Mononuclear cell (primary cell): ENCODE data around the gene LRP1B. TPM values are rescaled to one million over a fixed set of nuclear protein-coding genes. Genes with fewer than 3 reads are reported as not detected.
"Not testable (repeated sequence)": the region's sequence is repeated elsewhere in the genome, so short reads cannot be mapped to it uniquely, and the experiment has no call there.

Experiments used
- H3K27me3 ChIP-seq: 2 replicates; pipeline ENCODE4 v1.6.0; 2011; ENCODE audit warnings: low read length, control low read depth; ENCODE audit not compliant: insufficient read depth
- H3K4me1 ChIP-seq: 2 replicates; pipeline ENCODE4 v1.5.1; 2011; ENCODE audit warnings: mild to moderate bottlenecking, low read length, control low read depth; ENCODE audit not compliant: insufficient read depth
- H3K4me3 ChIP-seq: 2 replicates; pipeline ENCODE4 v1.5.1; 2011; ENCODE audit warnings: mild to moderate bottlenecking, low read length, moderate library complexity
- H3K9me3 ChIP-seq: 2 replicates; pipeline ENCODE4 v1.5.1; 2011; ENCODE audit warnings: low read depth, mild to moderate bottlenecking, control low read depth, low read length
- total RNA-seq: library from RNA; depleted of rRNA; stranded (reverse); fragments of >200 nt; gene quantifications from one replicate; pipeline ENCODE4 v1.2.3, GENCODE V29; 2012

The LRP1B gene
- total RNA-seq, 1 donor, result under 0.01 TPM

DNA sequence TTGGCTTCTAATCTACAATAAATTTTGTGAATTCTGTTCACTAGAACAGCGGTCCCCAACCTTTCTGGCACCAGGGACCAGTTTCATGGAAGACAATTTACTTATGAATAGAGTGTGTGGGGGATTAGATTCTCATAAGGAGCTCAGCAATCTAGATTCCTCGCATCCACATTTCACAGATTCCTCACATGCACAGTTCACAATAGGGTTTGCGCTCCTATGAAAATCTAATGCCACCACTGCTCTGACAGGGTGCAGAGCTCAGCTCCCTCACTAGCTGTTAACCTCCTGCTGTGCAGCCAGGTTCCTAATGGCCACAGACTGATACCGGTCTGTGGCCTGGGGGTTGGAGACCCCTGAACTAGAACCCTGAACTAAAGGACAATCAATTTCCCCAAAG lies 1782.0 kb downstream of the LRP1B start:
- Histone ChIP-seq H3K4me1 (no peaks in the 10 kb centered on the region), H3K9me3 (no peaks in the 10 kb centered on the region), H3K4me3 (no peak overlapping the region), H3K27me3 (no peaks in the 10 kb centered on the region)

- H3K27me3 ChIP-seq, result no peaks in the 10 kb centered on the region
- no peak overlapping the region for H3K4me3 ChIP-seq
- H3K4me1 ChIP-seq, result no peaks in the 10 kb centered on the region
- no peaks in the 10 kb centered on the region for H3K9me3 ChIP-seq
These were observed 1786.0 kb downstream of the LRP1B start for GRCh38 chr2:140344838-140345237.

- not testable (repeated sequence) for H3K4me1 ChIP-seq, H3K4me3 ChIP-seq, H3K27me3 ChIP-seq, H3K9me3 ChIP-seq
These were observed 1786.5 kb downstream of the LRP1B start for GRCh38 chr2:140344266-140344665.

GRCh38 chr2:140338795-140339194 lies 1792.0 kb downstream of the LRP1B start:
- Histone ChIP-seq H3K9me3 (no peaks in the 10 kb centered on the region), H3K27me3 (no peaks in the 10 kb centered on the region), H3K4me3 (no peak overlapping the region), H3K4me1 (no peaks in the 10 kb centered on the region)

GRCh38 chr2:140337061-140337460 lies 1793.8 kb downstream of the LRP1B start:
- no peaks in the 10 kb centered on the region for H3K9me3 ChIP-seq
- no peak overlapping the region for H3K4me3 ChIP-seq
- no peaks in the 10 kb centered on the region for H3K27me3 ChIP-seq
- H3K4me1 ChIP-seq, result no peaks in the 10 kb centered on the region

GRCh38 chr2:140316345-140316744 lies 1814.5 kb downstream of the LRP1B start:
- Histone ChIP-seq H3K4me1 (no peaks in the 10 kb centered on the region), H3K9me3 (no peaks in the 10 kb centered on the region), H3K27me3 (no peaks in the 10 kb centered on the region), H3K4me3 (no peak overlapping the region)

GRCh38 chr2:140311905-140312304 lies 1818.9 kb downstream of the LRP1B start:
- Histone ChIP-seq H3K27me3 (no peaks in the 10 kb centered on the region), H3K9me3 (no peaks in the 10 kb centered on the region), H3K4me3 (no peak overlapping the region), H3K4me1 (no peaks in the 10 kb centered on the region)

DNA sequence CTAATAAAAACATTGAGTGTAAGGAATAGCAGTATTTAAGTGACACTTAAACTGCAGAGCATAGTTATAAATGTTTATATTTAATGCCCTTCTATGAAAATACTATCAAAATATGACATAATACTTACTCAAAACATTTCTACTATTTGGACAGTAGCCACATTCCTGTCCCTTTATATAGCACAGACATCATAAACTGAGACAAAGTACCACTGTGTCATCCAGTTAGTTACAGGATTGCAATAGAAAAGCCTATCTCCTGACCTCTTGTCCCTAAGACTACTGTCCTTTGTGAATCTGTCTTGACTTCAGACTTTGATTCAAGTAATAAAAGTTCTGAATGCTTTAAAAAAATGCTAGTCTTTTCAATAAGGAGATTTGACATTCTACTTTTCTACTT lies 1822.1 kb downstream of the LRP1B start:
- H3K4me3 ChIP-seq, result no peak overlapping the region

DNA sequence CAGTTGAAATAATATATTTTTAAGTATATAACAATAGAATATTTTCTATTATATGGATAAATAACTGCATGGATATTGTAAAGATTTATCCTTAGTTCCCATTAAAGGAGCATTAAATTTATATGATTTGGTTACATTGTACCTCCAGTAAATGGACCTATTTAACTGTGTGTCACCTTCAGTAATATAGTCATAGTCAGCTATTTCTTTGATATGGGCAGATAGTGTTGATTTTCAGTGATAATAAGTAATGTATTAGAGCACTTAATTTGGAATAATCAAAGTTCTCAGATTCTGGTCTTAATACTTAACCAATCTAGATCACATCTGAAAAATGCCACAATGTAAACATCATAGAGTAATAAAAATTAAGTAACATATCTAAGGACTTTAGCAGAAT lies 1823.3 kb downstream of the LRP1B start:
- H3K4me3 ChIP-seq, result no peak overlapping the region
- no peaks in the 10 kb centered on the region for H3K4me1 ChIP-seq
- H3K9me3 ChIP-seq, result no peaks in the 10 kb centered on the region
- H3K27me3 ChIP-seq, result no peaks in the 10 kb centered on the region

More for the DNA sequence above, 1822.1 kb downstream of the LRP1B start:
- H3K27me3 ChIP-seq, result no peaks in the 10 kb centered on the region
- no peaks in the 10 kb centered on the region for H3K9me3 ChIP-seq
- H3K4me1 ChIP-seq, result no peaks in the 10 kb centered on the region

DNA sequence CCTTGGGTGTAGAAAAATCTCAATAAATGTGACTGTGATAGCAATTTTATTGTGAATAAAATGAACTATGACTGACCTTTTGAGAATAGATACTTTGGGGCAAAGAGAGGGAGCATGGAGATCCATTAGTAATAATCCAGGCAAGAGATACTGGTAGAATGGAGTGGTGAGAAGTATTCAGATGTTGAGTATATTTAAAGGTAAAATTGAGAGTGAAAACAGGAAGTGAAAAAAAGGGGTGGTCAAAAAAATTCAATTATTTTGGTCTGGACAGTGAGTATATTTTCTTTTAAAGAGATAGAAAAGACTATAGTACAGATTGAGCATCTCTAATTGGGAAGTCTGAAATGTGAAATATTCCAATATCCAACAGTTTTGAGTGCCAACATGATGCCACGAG lies 1835.0 kb downstream of the LRP1B start:
- Histone ChIP-seq H3K4me3 (no peak overlapping the region), H3K27me3 (no peaks in the 10 kb centered on the region), H3K9me3 (no peaks in the 10 kb centered on the region), H3K4me1 (no peaks in the 10 kb centered on the region)

GRCh38 chr2:140288726-140289125 lies 1842.1 kb downstream of the LRP1B start:
- H3K4me3 ChIP-seq, result no peak overlapping the region
- no peaks in the 10 kb centered on the region for H3K27me3 ChIP-seq
- no peaks in the 10 kb centered on the region for H3K4me1 ChIP-seq
- no peaks in the 10 kb centered on the region for H3K9me3 ChIP-seq

DNA sequence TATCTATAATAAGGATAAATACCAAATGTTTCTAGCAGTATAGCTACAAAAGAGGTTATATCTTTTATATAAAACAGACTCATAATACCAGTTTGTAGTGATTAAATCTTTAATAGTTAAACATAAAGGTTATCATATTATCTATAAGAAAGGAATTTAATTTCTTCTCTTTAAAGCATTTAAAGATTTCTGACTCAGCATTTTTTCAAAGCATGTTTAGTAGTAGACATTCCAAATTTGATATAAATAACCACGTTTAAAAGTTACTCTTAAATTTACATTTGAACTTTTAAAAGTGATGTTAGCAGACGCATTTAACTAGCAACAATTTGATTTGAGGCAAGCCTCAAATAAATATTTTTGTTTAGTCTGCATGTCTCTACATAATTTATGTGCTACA lies 1842.6 kb downstream of the LRP1B start:
- Histone ChIP-seq H3K27me3 (no peaks in the 10 kb centered on the region), H3K9me3 (no peaks in the 10 kb centered on the region), H3K4me1 (no peaks in the 10 kb centered on the region), H3K4me3 (no peak overlapping the region)

DNA sequence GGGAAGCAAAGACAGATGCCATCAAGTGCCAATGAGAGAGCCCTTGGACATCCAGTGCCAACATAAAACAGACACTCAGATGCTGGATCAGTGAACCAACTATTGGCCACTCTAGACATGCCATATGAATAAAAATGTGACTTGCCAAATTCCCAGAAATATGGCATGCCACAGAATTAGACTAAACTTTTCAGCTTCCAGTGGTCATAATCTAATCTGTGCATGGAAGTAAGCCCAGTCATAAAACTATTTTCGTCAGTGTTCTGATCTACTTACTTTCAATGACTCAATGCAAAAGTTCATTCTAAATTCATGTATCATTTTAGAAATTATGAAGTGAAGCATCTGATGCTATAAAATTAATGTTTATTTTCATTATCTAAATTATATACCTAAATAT lies 1844.4 kb downstream of the LRP1B start:
- Histone ChIP-seq H3K4me3 (no peak overlapping the region), H3K27me3 (no peaks in the 10 kb centered on the region), H3K9me3 (no peaks in the 10 kb centered on the region), H3K4me1 (no peaks in the 10 kb centered on the region)

DNA sequence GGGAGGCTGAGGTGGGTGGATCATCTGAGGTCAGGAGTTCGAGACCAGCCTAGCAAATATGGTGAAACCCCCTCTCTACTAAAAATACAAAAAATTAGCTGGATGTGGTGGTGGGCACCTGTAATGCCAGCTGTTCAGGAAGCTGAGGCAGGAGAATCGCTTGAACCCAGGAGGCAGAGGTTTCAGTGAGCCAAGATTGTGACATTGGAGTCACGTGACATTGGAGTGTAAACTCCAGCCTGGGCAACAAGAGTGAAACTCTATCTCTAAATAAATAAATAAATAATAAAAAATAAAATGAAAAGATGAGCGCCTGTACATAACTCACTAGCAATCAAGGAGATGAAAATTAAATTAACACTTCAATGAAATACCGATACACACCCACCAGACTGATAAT lies 1853.5 kb downstream of the LRP1B start:
- not testable (repeated sequence) for H3K4me1 ChIP-seq, H3K27me3 ChIP-seq, H3K4me3 ChIP-seq, H3K9me3 ChIP-seq

DNA sequence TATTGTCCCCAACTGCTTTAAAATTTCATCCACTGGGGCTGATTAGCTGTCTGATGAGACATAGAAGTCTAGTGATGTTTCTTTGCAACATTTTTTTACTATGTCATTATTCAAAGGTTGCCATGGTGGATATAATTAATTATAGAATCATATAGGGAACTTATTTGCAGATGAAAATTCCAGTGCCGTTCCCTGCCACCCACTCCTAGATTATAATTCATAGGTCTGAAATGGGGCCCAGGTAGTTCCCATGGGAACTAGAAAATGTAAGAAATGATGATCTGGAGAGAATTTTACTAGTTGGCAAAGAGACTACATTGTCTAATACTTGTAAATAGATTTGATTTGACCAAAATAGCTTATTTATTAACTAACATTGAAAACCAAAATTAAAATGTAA lies 1854.2 kb downstream of the LRP1B start:
- Histone ChIP-seq H3K4me3 (no peak overlapping the region), H3K4me1 (no peaks in the 10 kb centered on the region), H3K27me3 (no peaks in the 10 kb centered on the region), H3K9me3 (no peaks in the 10 kb centered on the region)

DNA sequence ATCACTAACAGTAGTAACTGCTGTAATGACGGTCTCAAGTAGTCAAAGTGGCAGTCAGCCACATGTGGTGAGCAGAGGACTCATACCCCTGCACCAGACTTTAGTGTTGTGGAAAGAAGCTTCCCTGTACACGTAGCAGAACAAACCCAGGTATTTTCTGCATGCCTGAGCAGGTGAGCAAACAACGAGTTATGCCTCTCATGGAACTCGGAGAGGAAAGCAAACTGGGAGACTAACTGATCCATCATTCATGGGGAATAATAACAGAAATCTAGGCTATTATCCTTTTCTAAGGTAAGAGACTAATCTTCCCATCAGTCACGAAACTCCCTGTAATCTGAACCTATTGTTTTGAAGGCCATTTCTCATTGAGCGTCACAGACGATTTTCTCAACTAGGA lies 1855.4 kb downstream of the LRP1B start:
- no peaks in the 10 kb centered on the region for H3K27me3 ChIP-seq
- H3K4me3 ChIP-seq, result no peak overlapping the region
- H3K9me3 ChIP-seq, result no peaks in the 10 kb centered on the region
- no peaks in the 10 kb centered on the region for H3K4me1 ChIP-seq

DNA sequence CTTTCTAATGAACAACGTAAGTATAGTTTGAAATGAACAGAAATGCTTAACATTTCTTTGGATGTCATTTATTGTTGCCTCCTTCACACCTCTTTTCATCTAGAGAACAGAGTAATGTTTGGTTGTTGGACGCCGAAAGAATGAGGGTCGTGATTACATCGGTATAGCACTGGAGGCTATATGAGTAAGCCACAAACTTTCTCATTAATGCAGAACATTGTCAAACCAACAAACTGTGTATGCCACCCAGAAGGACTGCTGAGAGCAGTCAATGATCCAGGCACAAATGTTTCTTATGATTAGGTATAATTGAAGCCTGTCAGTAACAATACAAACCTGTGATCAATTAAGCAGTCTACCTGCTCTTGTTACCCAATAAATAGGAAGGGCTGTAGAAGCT lies 1855.9 kb downstream of the LRP1B start:
- Histone ChIP-seq H3K4me3 (no peak overlapping the region), H3K4me1 (no peaks in the 10 kb centered on the region), H3K27me3 (no peaks in the 10 kb centered on the region), H3K9me3 (no peaks in the 10 kb centered on the region)
